ENCODE data around the gene THOP1. TPM values are rescaled to one million over a fixed set of nuclear protein-coding genes. Genes with fewer than 3 reads are reported as not detected.

Gene THOP1
- total RNA-seq, 4 donors from 2014 or later: 31.6 to 55.0 (median 41.4) TPM

DNA sequence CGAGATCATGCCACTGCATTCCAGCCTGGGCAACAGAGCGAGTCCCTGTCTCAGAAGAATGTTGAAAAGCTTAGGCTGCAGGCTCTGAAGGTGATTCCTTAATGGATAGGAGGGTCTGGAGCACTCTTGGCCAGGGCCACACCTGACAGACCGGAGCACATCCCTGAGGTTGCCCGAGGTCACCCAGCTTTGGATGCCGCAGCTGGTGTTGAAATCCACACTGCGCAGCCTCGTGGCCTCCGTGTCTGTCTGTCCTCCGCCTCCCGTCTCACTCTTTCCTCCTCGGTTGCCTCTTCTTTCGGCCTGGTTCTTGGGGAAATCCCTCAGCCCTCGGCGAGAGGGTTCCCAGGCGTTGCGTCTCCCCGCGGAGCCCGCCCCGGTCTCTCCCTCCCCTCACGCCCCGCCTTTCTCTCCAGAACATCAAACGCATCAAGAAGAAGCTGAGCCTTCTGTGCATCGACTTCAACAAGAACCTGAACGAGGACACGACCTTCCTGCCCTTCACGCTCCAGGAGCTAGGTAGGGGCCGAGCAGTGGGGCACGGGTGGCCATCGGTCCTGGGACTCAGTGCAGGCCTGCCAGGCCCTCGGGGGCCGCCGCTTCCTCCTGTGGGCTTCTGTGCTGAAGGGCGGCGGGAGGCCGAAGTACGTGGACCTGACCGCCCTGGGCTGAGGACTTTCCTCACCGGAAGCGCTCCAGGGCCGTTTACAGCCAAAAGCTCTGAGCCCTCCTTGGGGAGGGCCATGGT lies 14.1 kb downstream of the THOP1 start:
- Histone ChIP-seq H3K9me3 (no peaks in the 10 kb centered on the region), H3K4me1 (no peaks in the 10 kb centered on the region), H3K27ac (no peak overlapping the region), H3K27me3 (no peaks in the 10 kb centered on the region), H3K4me3 (no peak overlapping the region), H3K36me3 (peaks cover 43% of the 10 kb centered on the region)
- 90% methylated on average over 36 of the region's 41 CpGs for WGBS
- TF ChIP-seq, protein P1, sequence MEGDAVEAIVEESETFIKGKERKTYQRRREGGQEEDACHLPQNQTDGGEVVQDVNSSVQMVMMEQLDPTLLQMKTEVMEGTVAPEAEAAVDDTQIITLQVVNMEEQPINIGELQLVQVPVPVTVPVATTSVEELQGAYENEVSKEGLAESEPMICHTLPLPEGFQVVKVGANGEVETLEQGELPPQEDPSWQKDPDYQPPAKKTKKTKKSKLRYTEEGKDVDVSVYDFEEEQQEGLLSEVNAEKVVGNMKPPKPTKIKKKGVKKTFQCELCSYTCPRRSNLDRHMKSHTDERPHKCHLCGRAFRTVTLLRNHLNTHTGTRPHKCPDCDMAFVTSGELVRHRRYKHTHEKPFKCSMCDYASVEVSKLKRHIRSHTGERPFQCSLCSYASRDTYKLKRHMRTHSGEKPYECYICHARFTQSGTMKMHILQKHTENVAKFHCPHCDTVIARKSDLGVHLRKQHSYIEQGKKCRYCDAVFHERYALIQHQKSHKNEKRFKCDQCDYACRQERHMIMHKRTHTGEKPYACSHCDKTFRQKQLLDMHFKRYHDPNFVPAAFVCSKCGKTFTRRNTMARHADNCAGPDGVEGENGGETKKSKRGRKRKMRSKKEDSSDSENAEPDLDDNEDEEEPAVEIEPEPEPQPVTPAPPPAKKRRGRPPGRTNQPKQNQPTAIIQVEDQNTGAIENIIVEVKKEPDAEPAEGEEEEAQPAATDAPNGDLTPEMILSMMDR (IDR thresholded peaks at IDR 0.05): no peak
- TF ChIP-seq POLR2A (IDR thresholded peaks at IDR 0.05) (no peak), EP300 (IDR thresholded peaks at IDR 0.05) (no peak), POLR2AphosphoS5 (IDR thresholded peaks at IDR 0.05) (no peak)
- no peak for DNase-seq (ENCODE audit: low spot score in 2 of 2)

DNA sequence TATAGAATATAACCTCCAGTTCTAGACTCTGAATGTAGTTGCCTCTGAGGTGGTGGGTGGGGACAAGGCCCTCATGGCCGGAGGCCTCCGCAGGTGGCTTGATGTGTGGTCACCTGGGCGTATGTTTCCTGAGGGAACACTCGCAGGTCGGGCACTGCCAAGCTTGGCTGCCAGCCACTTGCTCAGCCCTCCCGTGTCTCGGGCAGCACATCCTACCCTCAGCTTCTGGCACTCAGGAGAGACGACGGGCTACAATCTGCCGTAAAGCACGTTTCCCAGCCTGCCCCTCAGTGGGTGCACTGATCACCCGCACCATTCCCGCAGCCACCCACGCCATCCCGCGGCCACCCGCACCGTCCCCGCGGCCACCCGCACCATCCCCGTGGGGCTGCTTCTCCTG lies 15.2 kb downstream of the THOP1 start:
- Histone ChIP-seq H3K9me3 (no peaks in the 10 kb centered on the region), H3K36me3 (peaks cover 46% of the 10 kb centered on the region), H3K27ac (no peak overlapping the region), H3K27me3 (no peaks in the 10 kb centered on the region), H3K4me1 (no peaks in the 10 kb centered on the region), H3K4me3 (no peak overlapping the region)
- 93% methylated on average over 15 of the region's 22 CpGs for WGBS
- no peak for TF ChIP-seq EP300 (IDR thresholded peaks at IDR 0.05)
- no peak for TF ChIP-seq POLR2A (IDR thresholded peaks at IDR 0.05)
- no peak for TF ChIP-seq POLR2AphosphoS5 (IDR thresholded peaks at IDR 0.05)
- TF ChIP-seq, protein P1 (IDR thresholded peaks at IDR 0.05): no peak
- DNase-seq (ENCODE audit: low spot score in 2 of 2): no peak

DNA sequence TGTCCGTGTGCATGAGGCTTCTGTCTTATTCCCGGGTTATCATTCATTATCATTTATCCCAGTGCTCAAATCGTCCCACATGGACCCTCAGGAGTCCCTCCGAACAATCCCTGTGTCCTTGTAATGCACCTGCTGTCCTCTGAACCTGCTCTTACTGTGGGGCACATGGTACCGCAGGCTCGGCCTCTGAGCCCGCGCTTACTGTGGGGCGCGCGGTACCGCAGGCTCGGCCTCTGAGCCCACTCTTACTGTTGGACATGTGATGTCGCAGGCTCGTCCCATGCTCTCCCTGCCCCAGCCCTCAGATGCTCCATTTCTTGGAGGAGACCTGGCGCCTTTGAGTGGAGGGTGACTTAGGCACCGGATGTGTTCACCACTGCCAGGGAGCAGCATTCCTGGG lies 17.5 kb downstream of the THOP1 start:
- no peak for TF ChIP-seq POLR2A (IDR thresholded peaks at IDR 0.05)
- TF ChIP-seq, protein P1 (IDR thresholded peaks at IDR 0.05): no peak
- Histone ChIP-seq H3K4me1 (no peaks in the 10 kb centered on the region), H3K27me3 (no peaks in the 10 kb centered on the region), H3K4me3 (no peak overlapping the region), H3K36me3 (peaks cover 53% of the 10 kb centered on the region), H3K9me3 (no peaks in the 10 kb centered on the region), H3K27ac (no peak overlapping the region)
- 96% methylated on average over 17 of the region's 17 CpGs for WGBS
- DNase-seq (ENCODE audit: low spot score in 2 of 2): no peak

DNA sequence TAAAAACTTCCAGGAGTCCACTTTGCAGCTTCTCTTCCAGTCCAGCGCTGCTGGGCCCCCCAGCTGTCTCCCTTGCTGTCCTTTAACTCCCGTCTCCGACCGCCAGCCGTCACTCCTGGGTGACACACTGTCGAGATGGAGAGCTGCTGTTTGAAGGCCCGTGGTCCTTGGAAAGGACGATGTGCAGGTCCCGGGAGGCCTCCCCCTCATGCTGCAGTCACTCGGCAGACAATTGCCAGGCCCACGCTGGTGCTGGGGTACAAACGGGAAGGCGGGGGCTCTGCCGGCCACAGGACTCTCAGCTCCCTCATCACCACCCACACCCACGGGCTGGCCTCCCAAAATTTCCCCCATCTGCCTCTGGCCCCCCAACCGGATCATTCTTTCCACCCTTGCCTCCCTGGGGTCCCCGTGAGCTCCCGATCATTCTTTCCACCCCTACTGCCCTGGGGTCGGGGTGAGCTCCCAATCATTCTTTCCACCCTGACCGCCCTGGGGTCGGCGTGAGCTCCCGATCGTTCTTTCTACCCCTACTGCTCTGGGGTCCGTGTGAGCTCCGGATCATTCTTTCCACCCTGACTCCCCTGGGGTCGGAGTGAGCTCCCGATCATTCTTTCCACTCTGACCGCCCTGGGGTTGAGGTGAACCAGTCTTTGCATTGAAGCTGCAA lies 18.3 kb downstream of the THOP1 start:
- H3K4me1 ChIP-seq: no peaks in the 10 kb centered on the region
- H3K27me3 ChIP-seq: no peaks in the 10 kb centered on the region
- H3K27ac ChIP-seq: no peak overlapping the region
- 93% methylated on average over 28 of the region's 29 CpGs for WGBS
- no peak overlapping the region for H3K4me3 ChIP-seq
- DNase-seq (ENCODE audit: low spot score in 2 of 2): no peak
- no peaks in the 10 kb centered on the region for H3K9me3 ChIP-seq
- H3K36me3 ChIP-seq: peaks cover 58% of the 10 kb centered on the region
- no peak for TF ChIP-seq EP300 (IDR thresholded peaks at IDR 0.05)
- no peak for TF ChIP-seq POLR2A (IDR thresholded peaks at IDR 0.05)
- no peak for TF ChIP-seq POLR2AphosphoS5 (IDR thresholded peaks at IDR 0.05)

DNA sequence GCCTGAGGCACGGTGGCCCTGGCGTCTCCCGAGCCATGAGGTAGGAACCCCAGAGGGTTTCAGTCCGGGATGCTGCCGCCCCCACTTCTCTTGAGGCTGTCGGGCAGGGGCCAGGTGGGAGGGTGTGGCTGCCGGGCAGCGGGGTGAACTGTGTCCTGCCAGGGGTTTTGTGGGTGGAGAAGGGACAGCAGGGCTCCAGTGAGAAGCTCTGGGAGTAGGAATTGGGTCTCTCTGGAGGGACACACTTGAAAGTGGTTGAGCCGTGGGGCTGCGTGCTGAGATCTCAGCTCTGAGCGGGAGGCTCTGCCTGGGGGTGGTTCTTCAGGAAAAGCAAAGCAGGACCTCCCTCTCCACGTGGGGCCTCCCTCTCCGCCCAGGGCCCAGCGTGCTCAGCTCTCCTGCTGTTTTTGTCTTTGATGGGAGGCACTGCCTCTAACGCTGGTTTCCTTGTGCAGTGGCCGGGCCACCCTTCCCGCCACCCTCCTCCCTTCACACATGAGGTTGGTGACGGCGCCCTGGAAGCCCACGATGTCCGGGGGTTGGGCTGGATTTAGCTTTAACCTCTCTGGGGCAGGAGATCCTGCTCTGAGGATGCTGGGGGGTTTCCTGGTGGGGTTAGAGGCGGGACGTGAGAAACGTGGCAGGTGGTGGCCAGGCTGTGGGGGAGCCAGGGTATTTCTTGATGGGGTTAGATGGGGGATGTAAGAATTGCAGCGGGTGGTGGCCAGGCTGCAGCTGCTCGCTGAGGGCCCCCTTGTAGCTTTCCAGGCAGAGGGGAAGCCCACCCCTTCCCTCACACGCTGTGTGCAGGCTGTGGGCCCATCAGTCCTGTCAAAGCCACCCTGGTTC lies 19.1 kb downstream of the THOP1 start:
- Histone ChIP-seq H3K9me3 (no peaks in the 10 kb centered on the region), H3K36me3 (peaks cover 63% of the 10 kb centered on the region), H3K4me1 (no peaks in the 10 kb centered on the region), H3K4me3 (no peak overlapping the region), H3K27ac (no peak overlapping the region), H3K27me3 (no peaks in the 10 kb centered on the region)
- DNase-seq (ENCODE audit: low spot score in 2 of 2): no peak
- 90% methylated on average over 21 of the region's 27 CpGs for WGBS
- TF ChIP-seq POLR2AphosphoS5 (IDR thresholded peaks at IDR 0.05): no peak
- TF ChIP-seq POLR2A (IDR thresholded peaks at IDR 0.05): no peak
- TF ChIP-seq, protein P1 (IDR thresholded peaks at IDR 0.05): no peak
- no peak for TF ChIP-seq EP300 (IDR thresholded peaks at IDR 0.05)
